ENCODE results near the gene FAM107B.

GRCh38 chr10:14533295-14533694 is 241.4 kb downstream of the FAM107B start:
- TF ChIP-seq BCL11A (IDR thresholded peaks at IDR 0.05; ENCODE audit: low read depth, low read length) (no peak), USF2 (IDR thresholded peaks at IDR 0.05; ENCODE audit: borderline replicate concordance, low read depth, low read length) (no peak), GABPA (IDR thresholded peaks at IDR 0.05; ENCODE audit: low read depth) (no peak), RCOR1 (conservative IDR thresholded peaks at IDR 0.05; ENCODE audit: low read depth, low read length) (no peak), NFYB (IDR thresholded peaks at IDR 0.05; ENCODE audit: insufficient read depth, low read depth, low read length) (no peak), EZH2 (IDR thresholded peaks at IDR 0.05; ENCODE audit: borderline replicate concordance, control insufficient read depth, low read depth, low read length) (no peak), MAX (IDR thresholded peaks at IDR 0.05; ENCODE audit: low read depth, low read length) (no peak)
- TF ChIP-seq, protein P1, sequence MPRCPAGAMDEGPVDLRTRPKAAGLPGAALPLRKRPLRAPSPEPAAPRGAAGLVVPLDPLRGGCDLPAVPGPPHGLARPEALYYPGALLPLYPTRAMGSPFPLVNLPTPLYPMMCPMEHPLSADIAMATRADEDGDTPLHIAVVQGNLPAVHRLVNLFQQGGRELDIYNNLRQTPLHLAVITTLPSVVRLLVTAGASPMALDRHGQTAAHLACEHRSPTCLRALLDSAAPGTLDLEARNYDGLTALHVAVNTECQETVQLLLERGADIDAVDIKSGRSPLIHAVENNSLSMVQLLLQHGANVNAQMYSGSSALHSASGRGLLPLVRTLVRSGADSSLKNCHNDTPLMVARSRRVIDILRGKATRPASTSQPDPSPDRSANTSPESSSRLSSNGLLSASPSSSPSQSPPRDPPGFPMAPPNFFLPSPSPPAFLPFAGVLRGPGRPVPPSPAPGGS (IDR thresholded peaks at IDR 0.05; ENCODE audit: borderline replicate concordance, insufficient read depth, low read depth, low read length, poor library complexity, severe bottlenecking): no peak

All from GM12878 (cell line).